ENCODE measurements around the gene PPP3R1.

PPP3R1 gene

DNA sequence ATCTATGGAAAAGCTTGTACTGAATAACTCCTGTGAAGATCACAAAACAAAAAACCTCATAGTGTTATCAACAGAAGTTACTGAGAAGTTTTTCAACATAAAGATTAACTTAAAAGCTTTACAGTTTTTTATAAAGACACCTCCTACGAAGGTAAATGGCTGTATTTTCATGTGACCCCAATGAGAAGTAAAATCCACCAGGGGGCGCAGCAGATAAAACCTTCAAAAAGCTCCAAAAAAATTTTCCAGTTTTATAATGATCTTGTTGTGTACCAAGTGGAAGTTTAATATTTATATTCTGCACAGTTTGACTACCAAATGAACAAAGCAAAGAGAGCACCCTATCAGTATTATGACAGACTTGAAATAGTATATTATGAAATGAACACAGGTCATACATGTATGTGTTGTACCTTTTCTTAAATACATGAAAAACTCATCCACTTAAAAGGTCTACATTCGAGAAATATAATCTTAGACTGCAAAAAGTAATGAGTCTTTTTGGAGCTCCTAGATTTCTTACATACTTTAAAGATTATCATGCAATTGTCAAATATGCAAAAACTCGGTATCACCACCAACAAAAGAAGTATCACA is 56.1 kb downstream of the PPP3R1 start:
- Histone ChIP-seq H3K4me3 (ENCODE audit: low read length, poor library complexity, severe bottlenecking) (no peak overlapping the region), H3K27me3 (ENCODE audit: insufficient read depth, low read length, poor library complexity, severe bottlenecking) (no peaks in the 10 kb centered on the region), H3F3A (ENCODE audit: low read depth) (peaks cover 8% of the 10 kb centered on the region; the same call in 1 of the 2 replicates), H3K9me2 (replicated peaks; ENCODE audit: low read depth, low read length) (no peaks in the 10 kb centered on the region), H3K9ac (ENCODE audit: low read depth, low read length, poor library complexity, severe bottlenecking) (no peak overlapping the region), H4K20me1 (ENCODE audit: insufficient read depth, low read length, poor library complexity, severe bottlenecking) (peaks cover 93% of the 10 kb centered on the region), H2AFZ (ENCODE audit: low read length) (no peak overlapping the region), H3K9me3 (ENCODE audit: insufficient read depth, low read depth, low read length) (no peaks in the 10 kb centered on the region), H3K4me2 (ENCODE audit: low read depth, low read length, poor library complexity, severe bottlenecking) (no peak overlapping the region), H3K79me2 (ENCODE audit: insufficient read depth, low read length) (peaks cover 93% of the 10 kb centered on the region), H3K4me1 (ENCODE audit: insufficient read depth, low read length, poor library complexity, severe bottlenecking) (no peaks in the 10 kb centered on the region), H3K36me3 (ENCODE audit: insufficient read depth, low read length) (peaks cover 1% of the 10 kb centered on the region)
- TF ChIP-seq EZH2phosphoT487 (IDR thresholded peaks at IDR 0.05; ENCODE audit: borderline replicate concordance) = no peak
- TF ChIP-seq, protein P1, sequence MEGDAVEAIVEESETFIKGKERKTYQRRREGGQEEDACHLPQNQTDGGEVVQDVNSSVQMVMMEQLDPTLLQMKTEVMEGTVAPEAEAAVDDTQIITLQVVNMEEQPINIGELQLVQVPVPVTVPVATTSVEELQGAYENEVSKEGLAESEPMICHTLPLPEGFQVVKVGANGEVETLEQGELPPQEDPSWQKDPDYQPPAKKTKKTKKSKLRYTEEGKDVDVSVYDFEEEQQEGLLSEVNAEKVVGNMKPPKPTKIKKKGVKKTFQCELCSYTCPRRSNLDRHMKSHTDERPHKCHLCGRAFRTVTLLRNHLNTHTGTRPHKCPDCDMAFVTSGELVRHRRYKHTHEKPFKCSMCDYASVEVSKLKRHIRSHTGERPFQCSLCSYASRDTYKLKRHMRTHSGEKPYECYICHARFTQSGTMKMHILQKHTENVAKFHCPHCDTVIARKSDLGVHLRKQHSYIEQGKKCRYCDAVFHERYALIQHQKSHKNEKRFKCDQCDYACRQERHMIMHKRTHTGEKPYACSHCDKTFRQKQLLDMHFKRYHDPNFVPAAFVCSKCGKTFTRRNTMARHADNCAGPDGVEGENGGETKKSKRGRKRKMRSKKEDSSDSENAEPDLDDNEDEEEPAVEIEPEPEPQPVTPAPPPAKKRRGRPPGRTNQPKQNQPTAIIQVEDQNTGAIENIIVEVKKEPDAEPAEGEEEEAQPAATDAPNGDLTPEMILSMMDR (conservative IDR thresholded peaks at IDR 0.05; ENCODE audit: low read length) = peak; percentile 90

DNA sequence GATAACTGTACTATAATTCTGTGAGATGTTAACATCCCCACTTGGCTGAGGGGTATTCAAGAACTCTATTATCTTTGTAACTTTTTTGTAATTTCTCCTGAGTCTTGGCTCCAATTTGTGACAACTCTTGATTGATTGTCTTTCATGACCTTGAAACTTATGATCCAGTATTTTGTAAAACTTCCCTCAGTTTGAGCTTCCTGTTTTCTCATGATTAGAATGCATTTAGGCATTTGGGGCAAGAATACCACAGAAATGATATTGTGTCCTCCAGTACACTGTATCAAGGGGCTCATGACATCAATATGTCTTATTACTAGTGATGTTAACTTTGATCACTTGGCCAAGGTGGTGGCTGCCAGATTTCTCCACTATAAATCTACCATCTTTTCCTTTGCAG is 57.2 kb downstream of the PPP3R1 start:
- Histone ChIP-seq H3K79me2 (ENCODE audit: insufficient read depth, low read length) (peaks cover 93% of the 10 kb centered on the region), H3K27me3 (ENCODE audit: insufficient read depth, low read length, poor library complexity, severe bottlenecking) (no peaks in the 10 kb centered on the region), H3F3A (ENCODE audit: low read depth) (0 out of 2 replicates have a peak, but pooled peaks cover 6% of the 10 kb centered on the region), H2AFZ (ENCODE audit: low read length) (no peak overlapping the region), H3K9me2 (replicated peaks; ENCODE audit: low read depth, low read length) (no peaks in the 10 kb centered on the region), H4K20me1 (ENCODE audit: insufficient read depth, low read length, poor library complexity, severe bottlenecking) (peaks cover 85% of the 10 kb centered on the region), H3K9ac (ENCODE audit: low read depth, low read length, poor library complexity, severe bottlenecking) (no peak overlapping the region), H3K9me3 (ENCODE audit: insufficient read depth, low read depth, low read length) (no peaks in the 10 kb centered on the region), H3K4me2 (ENCODE audit: low read depth, low read length, poor library complexity, severe bottlenecking) (no peak overlapping the region), H3K36me3 (ENCODE audit: insufficient read depth, low read length) (no peaks in the 10 kb centered on the region; the same call in 1 of the 2 replicates), H3K4me3 (ENCODE audit: low read length, poor library complexity, severe bottlenecking) (no peak overlapping the region), H3K4me1 (ENCODE audit: insufficient read depth, low read length, poor library complexity, severe bottlenecking) (no peaks in the 10 kb centered on the region)
- TF ChIP-seq, protein P1 (conservative IDR thresholded peaks at IDR 0.05; ENCODE audit: low read length) = no peak
- no peak for TF ChIP-seq EZH2phosphoT487 (IDR thresholded peaks at IDR 0.05; ENCODE audit: borderline replicate concordance)

DNA sequence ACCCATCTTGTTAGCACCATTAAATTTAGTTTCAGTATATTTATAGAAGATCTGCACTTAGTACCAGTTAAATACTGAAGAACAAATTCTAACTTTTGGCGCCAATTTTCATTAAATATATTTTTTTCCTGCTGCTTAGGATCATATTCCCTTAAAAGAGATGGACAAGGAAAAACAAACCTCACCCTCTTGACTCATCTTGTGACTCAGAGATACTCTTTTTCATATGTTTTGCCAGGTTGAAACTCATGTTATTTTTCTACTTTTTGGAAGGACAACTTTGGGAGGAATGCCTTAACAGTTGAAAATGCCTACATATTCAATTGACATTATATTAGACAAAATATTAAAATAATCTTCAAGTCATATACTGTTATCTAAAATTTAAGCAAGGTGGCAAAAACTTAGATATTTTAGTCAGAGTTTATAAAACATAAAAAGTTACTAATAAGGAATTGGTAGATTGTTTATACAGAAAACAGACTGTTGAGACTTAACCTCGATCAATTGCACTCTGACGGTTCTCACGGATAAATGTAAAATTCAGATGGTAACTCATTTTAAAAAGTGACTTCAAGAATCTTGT is 58.5 kb downstream of the PPP3R1 start:
- Histone ChIP-seq H3K9ac (ENCODE audit: low read depth, low read length, poor library complexity, severe bottlenecking) (no peak overlapping the region), H3K4me2 (ENCODE audit: low read depth, low read length, poor library complexity, severe bottlenecking) (no peak overlapping the region)

More for the DNA sequence above, 58.5 kb downstream of the PPP3R1 start:
- peaks cover 73% of the 10 kb centered on the region for H4K20me1 ChIP-seq (ENCODE audit: insufficient read depth, low read length, poor library complexity, severe bottlenecking)
- H2AFZ ChIP-seq (ENCODE audit: low read length) = no peak overlapping the region
- no peak for TF ChIP-seq EZH2phosphoT487 (IDR thresholded peaks at IDR 0.05; ENCODE audit: borderline replicate concordance)
- TF ChIP-seq, protein P1 (conservative IDR thresholded peaks at IDR 0.05; ENCODE audit: low read length) = no peak
- H3K27me3 ChIP-seq (ENCODE audit: insufficient read depth, low read length, poor library complexity, severe bottlenecking) = no peaks in the 10 kb centered on the region
- H3K9me3 ChIP-seq (ENCODE audit: insufficient read depth, low read depth, low read length) = no peaks in the 10 kb centered on the region
- no peaks in the 10 kb centered on the region for H3K4me1 ChIP-seq (ENCODE audit: insufficient read depth, low read length, poor library complexity, severe bottlenecking)
- 0 out of 2 replicates have a peak, but pooled peaks cover 3% of the 10 kb centered on the region for H3F3A ChIP-seq (ENCODE audit: low read depth)
- no peaks in the 10 kb centered on the region; the same call in 1 of the 2 replicates for H3K36me3 ChIP-seq (ENCODE audit: insufficient read depth, low read length)
- no peaks in the 10 kb centered on the region for H3K9me2 ChIP-seq (replicated peaks; ENCODE audit: low read depth, low read length)
- peaks cover 93% of the 10 kb centered on the region for H3K79me2 ChIP-seq (ENCODE audit: insufficient read depth, low read length)
- no peak overlapping the region for H3K4me3 ChIP-seq (ENCODE audit: low read length, poor library complexity, severe bottlenecking)
